ENCODE measurements around the gene COL20A1.

- TF ChIP-seq EZH2phosphoT487 (IDR thresholded peaks at IDR 0.05; ENCODE audit: insufficient read depth, low read depth) (no peak), EZH2 (IDR thresholded peaks at IDR 0.05; ENCODE audit: insufficient read depth, poor library complexity, severe bottlenecking) (no peak)
Measured at GRCh38 chr20:63350597-63351325, 57.8 kb downstream of the COL20A1 start.
